Psoas muscle (tissue), 8 donors: ENCODE measurements around the gene JMY. TPM values are rescaled to one million over a fixed set of nuclear protein-coding genes. Genes with fewer than 3 reads are reported as not detected.

Source experiments
- ATAC-seq, 4 donors: fragments of 200-7000 bp; cut with Tn5 transposase; one replicate each; pipeline ENCODE4 v1.9.1; 2020; ENCODE audit warnings: moderate library complexity in 3 of 4, mild to moderate bottlenecking in 2 of 4
- DNase-seq, 2 donors: peaks; one replicate each; pipeline ENCODE4 v3.0.0-alpha.2; 2020
- H3K27ac ChIP-seq: fragments of 200-600 bp; one replicate; pipeline ENCODE4 v1.8.0; 2022
- H3K27me3 ChIP-seq, 3 donors: fragments of 200-600 bp in 1 of 3; one replicate each; pipeline versions ENCODE4 v1.6.1 to v1.8.0; 2013 to 2022; ENCODE audit warnings: low read length in 2 of 3, mild to moderate bottlenecking in 2 of 3, moderate library complexity in 1 of 3; ENCODE audit not compliant: insufficient read depth in 3 of 3
- H3K36me3 ChIP-seq, 2 donors: fragments of 200-600 bp in 1 of 2; one replicate each; pipeline versions ENCODE4 v1.6.1 to v1.8.0; 2013 to 2022; ENCODE audit warnings: low read depth in 1 of 2, mild to moderate bottlenecking in 1 of 2, moderate library complexity in 1 of 2; ENCODE audit not compliant: insufficient read depth in 1 of 2
- H3K4me1 ChIP-seq: fragments of 200-600 bp; one replicate; pipeline ENCODE4 v1.8.0; 2022
- H3K4me3 ChIP-seq: fragments of 200-600 bp; one replicate; pipeline ENCODE4 v1.8.0; 2022; ENCODE audit warnings: mild to moderate bottlenecking
- H3K9me3 ChIP-seq: fragments of 200-600 bp; one replicate; pipeline ENCODE4 v1.8.0; 2022
- CTCF ChIP-seq: fragments of 200-600 bp; IDR thresholded peaks from one replicate; pipeline ENCODE4 v1.8.0; 2022; ENCODE audit warnings: antibody characterized with exemption
- WGBS, 3 donors: extraction: QIAGEN DNeasy Blood & Tissue Kit; methylation state at CpG; one replicate each; pipeline versions ENCODE4 v1.1.6 to v1.1.7; 2013; 5-methylcytosine and 5-hydroxymethylcytosine counted together
- intact Hi-C, 2 donors: fragments of 100-400 bp; cut with DNase I; formaldehyde crosslinking; loops; one replicate each; pipeline versions ENCODE4 v1.11.0 to v1.14.2; 2022
- polyA plus RNA-seq, 3 donors: library from polyadenylated mRNA; stranded (reverse); fragments of 200-250 nt; gene quantifications; one replicate each; pipeline ENCODE4 v1.2.3, GENCODE V29; 2013
- total RNA-seq, 4 donors: library from RNA; stranded (reverse); fragmentation: NEBNext Ultra II Directional in 2 of 4; extraction: Animal tissue kit (Norgen Biotek cat#: 25700) in 2 of 4; gene quantifications; one replicate each; pipeline versions ENCODE4 v1.2.1 to v1.2.4, GENCODE V29; 2021 to 2023
- donor health status: healthy with polysubstance abuse.
- donor health status: DM: no; HTN: no; CAD: no; lungs with moderate emphysema.
- donor health status: Bipolar disorder and iron deficiency.
- donor health status: healthy.
- donor health status: DM: yes; HTN: yes; CAD: no.
- donor health status: DM: no; HTN: no; CAD: no.
- donor health status: DM: no; HTN: no; CAD: no.
- donor health status: DM: yes; HTN: yes; CAD: no.

JMY gene
- total and polyA plus RNA-seq, 7 donors = 1.3 to 17.0 (median 11.7) TPM

GRCh38 chr5:79225441-79225840 is 10.5 kb upstream of the JMY start:
- H3K27ac ChIP-seq = no peak overlapping the region
- no peak for TF ChIP-seq CTCF
- DNase-seq (no peak), ATAC-seq (no peak)
- no peaks in the 10 kb centered on the region for H3K9me3 ChIP-seq
- intact Hi-C loops = no loop called here
- H3K27me3 ChIP-seq = no peaks in the 10 kb centered on the region
- no peaks in the 10 kb centered on the region for H3K4me1 ChIP-seq
- H3K36me3 ChIP-seq = no peaks in the 10 kb centered on the region
- H3K4me3 ChIP-seq = no peak overlapping the region
- WGBS, 3 donors = 95 to 98% (median 96%) methylated on average over 5 of the region's 5 CpGs

- Histone ChIP-seq H3K27ac (no peak overlapping the region), H3K9me3 (no peaks in the 10 kb centered on the region), H3K4me1 (no peaks in the 10 kb centered on the region), H3K27me3 (no peaks in the 10 kb centered on the region), H3K36me3 (no peaks in the 10 kb centered on the region), H3K4me3 (no peak overlapping the region)
- intact Hi-C loops = no loop called here
- no peak for DNase-seq
- 85 to 92% (median 90%) methylated on average over 4 of the region's 4 CpGs for WGBS, 3 donors
- ATAC-seq = no peak
- no peak for TF ChIP-seq CTCF
These were observed 8.4 kb upstream of the JMY start for GRCh38 chr5:79227484-79228025.

- DNase-seq = no peak
- no peaks in the 10 kb centered on the region for H3K36me3 ChIP-seq
- no peak for ATAC-seq
- no peak overlapping the region for H3K4me3 ChIP-seq
- H3K27ac ChIP-seq = no peak overlapping the region
- TF ChIP-seq CTCF = no peak
- 86 to 94% (median 91%) methylated on average over 10 of the region's 10 CpGs for WGBS, 3 donors
- no peaks in the 10 kb centered on the region for H3K4me1 ChIP-seq
- intact Hi-C loops = loop anchor here in 1 of 2 donors (10.0 kb wide), 1 partner anchor 245 kb away; no protein-coding TSS in a partner anchor
- no peaks in the 10 kb centered on the region for H3K9me3 ChIP-seq
- no peaks in the 10 kb centered on the region for H3K27me3 ChIP-seq
These were observed 6.4 kb upstream of the JMY start for GRCh38 chr5:79229357-79230174.

- no peaks in the 10 kb centered on the region for H3K27me3 ChIP-seq
- peak overlapping the region; percentile 91 for H3K27ac ChIP-seq
- H3K4me1 ChIP-seq = peaks cover 7% of the 10 kb centered on the region
- no peaks in the 10 kb centered on the region for H3K36me3 ChIP-seq
- H3K9me3 ChIP-seq = no peaks in the 10 kb centered on the region
- no peak for TF ChIP-seq CTCF
- intact Hi-C loops = loop anchor here in 1 of 2 donors (10.0 kb wide), 1 partner anchor 240 kb away; no protein-coding TSS in a partner anchor
- ATAC-seq = no peak
- H3K4me3 ChIP-seq = peak overlapping the region; percentile 94
- 32 to 41% (median 33%) methylated on average over 2 of the region's 2 CpGs for WGBS, 3 donors
- DNase-seq = no peak
These were observed 684 bp upstream of the JMY start for GRCh38 chr5:79235261-79235633.
